Astrocyte (in vitro differentiated cells and primary cell): ENCODE data around the gene FGF12.

Experiments
- EZH2 ChIP-seq: IDR thresholded peaks from 2 replicates; pipeline ENCODE4 v1.6.1; 2012; ENCODE audit warnings: mild to moderate bottlenecking, low read length, inconsistent platforms; ENCODE audit not compliant: insufficient read depth
- TF ChIP-seq, protein P1 (sequence below): IDR thresholded peaks from 2 replicates; pipeline ENCODE4 v1.5.1; 2011; ENCODE audit warnings: low read depth, mild to moderate bottlenecking, inconsistent platforms, low read length, moderate library complexity; ENCODE audit not compliant: insufficient read depth

DNA sequence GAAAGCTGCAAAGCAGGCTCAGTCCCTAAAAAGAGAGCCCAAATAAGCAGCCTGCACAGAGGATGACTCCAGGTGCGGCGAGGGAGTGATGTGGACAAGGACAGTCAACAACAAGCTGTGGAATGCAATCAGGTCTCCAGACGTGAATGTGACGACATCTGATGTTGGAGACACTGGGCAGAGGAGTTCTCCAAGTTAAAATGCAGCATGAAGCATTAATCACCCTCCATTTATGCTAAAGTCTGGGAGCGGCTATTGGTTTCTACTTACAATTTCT, 316.7 kb downstream of the FGF12 start:
- TF ChIP-seq, protein P1, sequence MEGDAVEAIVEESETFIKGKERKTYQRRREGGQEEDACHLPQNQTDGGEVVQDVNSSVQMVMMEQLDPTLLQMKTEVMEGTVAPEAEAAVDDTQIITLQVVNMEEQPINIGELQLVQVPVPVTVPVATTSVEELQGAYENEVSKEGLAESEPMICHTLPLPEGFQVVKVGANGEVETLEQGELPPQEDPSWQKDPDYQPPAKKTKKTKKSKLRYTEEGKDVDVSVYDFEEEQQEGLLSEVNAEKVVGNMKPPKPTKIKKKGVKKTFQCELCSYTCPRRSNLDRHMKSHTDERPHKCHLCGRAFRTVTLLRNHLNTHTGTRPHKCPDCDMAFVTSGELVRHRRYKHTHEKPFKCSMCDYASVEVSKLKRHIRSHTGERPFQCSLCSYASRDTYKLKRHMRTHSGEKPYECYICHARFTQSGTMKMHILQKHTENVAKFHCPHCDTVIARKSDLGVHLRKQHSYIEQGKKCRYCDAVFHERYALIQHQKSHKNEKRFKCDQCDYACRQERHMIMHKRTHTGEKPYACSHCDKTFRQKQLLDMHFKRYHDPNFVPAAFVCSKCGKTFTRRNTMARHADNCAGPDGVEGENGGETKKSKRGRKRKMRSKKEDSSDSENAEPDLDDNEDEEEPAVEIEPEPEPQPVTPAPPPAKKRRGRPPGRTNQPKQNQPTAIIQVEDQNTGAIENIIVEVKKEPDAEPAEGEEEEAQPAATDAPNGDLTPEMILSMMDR: no peak
- TF ChIP-seq EZH2: no peak
